Testis (tissue), 3 donors: ENCODE data around the gene PIN4. TPM values are rescaled to one million over a fixed set of nuclear protein-coding genes. Genes with fewer than 3 reads are reported as not detected.

Experiments used
- DNase-seq: peaks from one replicate; pipeline ENCODE4 v3.0.0-alpha.2; 2019
- H3K27ac ChIP-seq, 2 donors: fragments of 200-600 bp; sonication (generic); one replicate each; pipeline ENCODE4 v1.5.1; 2019
- H3K27me3 ChIP-seq: fragments of 200-600 bp; sonication (generic); one replicate; pipeline ENCODE4 v1.5.1; 2019
- H3K36me3 ChIP-seq: fragments of 200-600 bp; sonication (generic); one replicate; pipeline ENCODE4 v1.5.1; 2017; ENCODE audit warnings: low read depth; ENCODE audit errors: missing control alignments
- H3K4me1 ChIP-seq: fragments of 200-600 bp; sonication (generic); one replicate; pipeline ENCODE4 v1.5.1; 2019
- H3K4me3 ChIP-seq, 2 donors: fragments of 200-600 bp; sonication (generic); one replicate each; pipeline ENCODE4 v1.5.1; 2017 to 2019
- H3K9me3 ChIP-seq: fragments of 200-600 bp; sonication (generic); one replicate; pipeline ENCODE4 v1.5.1; 2017
- CTCF ChIP-seq, 3 experiments: fragments of 450-650 bp in 2 of 3; fragments of 200-600 bp in 1 of 3; sonication (generic) in 1 of 3; IDR thresholded peaks; one replicate each; pipeline ENCODE4 v1.5.1; 2016 to 2019; ENCODE audit warnings: antibody characterized with exemption in 3 of 3, mild to moderate bottlenecking in 2 of 3, moderate library complexity in 1 of 3
- POLR2A ChIP-seq: fragments of 450-650 bp; IDR thresholded peaks from one replicate; pipeline ENCODE4 v1.6.1; 2017; ENCODE audit warnings: antibody characterized with exemption, mild to moderate bottlenecking, moderate library complexity
- WGBS, 2 donors: methylation state at CpG; one replicate each; pipeline ENCODE4 v1.1.5; 2018; 5-methylcytosine and 5-hydroxymethylcytosine counted together
- intact Hi-C: fragments of 100-400 bp; cut with DNase I; formaldehyde crosslinking; loops from one replicate; pipeline ENCODE4 v1.15.1; 2023; ENCODE audit warnings: low total_unique reads
- polyA plus RNA-seq: library from polyadenylated mRNA; stranded (reverse); fragments of 350-450 nt; fragmentation: Illumina TruSeq; extraction: RNeasy Lipid Tissue Mini Kit (QIAGEN cat#74804); gene quantifications from one replicate; pipeline ENCODE4 v1.2.3, GENCODE V29; 2014; ENCODE audit warnings: low read depth, low replicate concordance; ENCODE audit not compliant: insufficient read depth
- total RNA-seq, 2 donors: library from RNA; depleted of rRNA; stranded (reverse); fragments of >200 nt; gene quantifications; one replicate each; pipeline ENCODE4 v1.2.3, GENCODE V29; 2016

PIN4 gene
- total and polyA plus RNA-seq, 3 donors from 2014 or later = 8.2 to 8.7 (median 8.2) TPM

GRCh38 chrX:72139538-72139937, 42.0 kb upstream of the PIN4 start:
- Histone ChIP-seq H3K27me3 (no peaks in the 10 kb centered on the region), H3K4me1 (no peaks in the 10 kb centered on the region), H3K9me3 (no peaks in the 10 kb centered on the region), H3K4me3 (no peak overlapping the region), H3K36me3 (no peaks in the 10 kb centered on the region), H3K27ac (no peak overlapping the region)
- TF ChIP-seq POLR2A (no peak), CTCF (IDR thresholded peaks at IDR 0.05) (no peak)
- no peak for DNase-seq
- intact Hi-C loops = no loop called here
- 97 to 100% methylated on average over 4 to 8 of the region's 8 CpGs for whole genome bisulfite sequencing, 2 donors

- no peaks in the 10 kb centered on the region for H3K36me3 ChIP-seq
- H3K9me3 ChIP-seq = no peaks in the 10 kb centered on the region
- no peak overlapping the region for H3K4me3 ChIP-seq
- 60 to 68% methylated on average over 4 of the region's 4 CpGs for WGBS, 2 donors
- intact Hi-C loops = no loop called here
- TF ChIP-seq CTCF (IDR thresholded peaks at IDR 0.05) = no peak
- TF ChIP-seq POLR2A = no peak
- H3K27ac ChIP-seq = no peak overlapping the region
- no peaks in the 10 kb centered on the region for H3K27me3 ChIP-seq
- no peaks in the 10 kb centered on the region for H3K4me1 ChIP-seq
- no peak for DNase-seq
Measured at GRCh38 chrX:72141372-72142004, 40.1 kb upstream of the PIN4 start.

GRCh38 chrX:72142094-72142793, 39.3 kb upstream of the PIN4 start:
- intact Hi-C loops = no loop called here
- no peaks in the 10 kb centered on the region for H3K4me1 ChIP-seq
- no peaks in the 10 kb centered on the region for H3K36me3 ChIP-seq
- no peaks in the 10 kb centered on the region for H3K27me3 ChIP-seq
- TF ChIP-seq POLR2A = no peak
- no peak for DNase-seq
- no peak overlapping the region for H3K4me3 ChIP-seq
- no peak overlapping the region for H3K27ac ChIP-seq
- 72 to 76% methylated on average over 8 of the region's 8 CpGs for WGBS, 2 donors
- H3K9me3 ChIP-seq = no peaks in the 10 kb centered on the region

- Histone ChIP-seq H3K9me3 (no peaks in the 10 kb centered on the region), H3K4me3 (no peak overlapping the region), H3K4me1 (no peaks in the 10 kb centered on the region), H3K36me3 (no peaks in the 10 kb centered on the region), H3K27ac (no peak overlapping the region), H3K27me3 (no peaks in the 10 kb centered on the region)
- DNase-seq = no peak
- TF ChIP-seq POLR2A (no peak), CTCF (IDR thresholded peaks at IDR 0.05) (no peak)
- WGBS, 2 donors = 80 to 90% methylated on average over 7 to 11 of the region's 11 CpGs
- intact Hi-C loops = no loop called here
Measured at GRCh38 chrX:72142794-72143608, 38.6 kb upstream of the PIN4 start.

- H3K9me3 ChIP-seq = no peaks in the 10 kb centered on the region
- intact Hi-C loops = no loop called here
- no peaks in the 10 kb centered on the region for H3K36me3 ChIP-seq
- no peaks in the 10 kb centered on the region for H3K4me1 ChIP-seq
- WGBS, 2 donors = 50 to 67% methylated on average over 2 of the region's 2 CpGs
- no peak for DNase-seq
- H3K27ac ChIP-seq = no peak overlapping the region
- H3K27me3 ChIP-seq = no peaks in the 10 kb centered on the region
- TF ChIP-seq CTCF (IDR thresholded peaks at IDR 0.05) (no peak), POLR2A (no peak)
- no peak overlapping the region for H3K4me3 ChIP-seq
Measured at GRCh38 chrX:72143609-72143907, 38.0 kb upstream of the PIN4 start.
